BLaER1 (cell line): Measurements from ENCODE around the gene KAZN.

Source experiments
- H3K27ac ChIP-seq: shearing (Covaris generic); formaldehyde crosslinking; 2 replicates; pipeline ENCODE4 v1.8.1; 2022
- H3K27me3 ChIP-seq: shearing (Covaris generic); formaldehyde crosslinking; 2 replicates; pipeline ENCODE4 v1.8.1; 2022
- H3K36me3 ChIP-seq: shearing (Covaris generic); formaldehyde crosslinking; 2 replicates; pipeline ENCODE4 v1.8.1; 2022
- H3K4me1 ChIP-seq: shearing (Covaris generic); formaldehyde crosslinking; 2 replicates; pipeline ENCODE4 v1.8.1; 2022
- H3K4me2 ChIP-seq: shearing (Covaris generic); formaldehyde crosslinking; 2 replicates; pipeline ENCODE4 v1.8.1; 2022
- H3K4me3 ChIP-seq: shearing (Covaris generic); formaldehyde crosslinking; 2 replicates; pipeline ENCODE4 v1.8.1; 2022
- H3K9ac ChIP-seq: shearing (Covaris generic); formaldehyde crosslinking; 2 replicates; pipeline ENCODE4 v1.8.1; 2022
- H3K9me3 ChIP-seq: shearing (Covaris generic); formaldehyde crosslinking; 2 replicates; pipeline ENCODE4 v1.8.1; 2022
- H4K20me1 ChIP-seq: shearing (Covaris generic); formaldehyde crosslinking; 2 replicates; pipeline ENCODE4 v1.8.1; 2022
- Cebpa-rat ChIP-seq: shearing (Covaris generic); IDR thresholded peaks from 2 replicates; pipeline ENCODE4 v1.8.1; 2022

Gene KAZN

GRCh38 chr1:14788080-14788479 is 189.6 kb downstream of the KAZN start:
- Histone ChIP-seq H3K27me3 (no peaks in the 10 kb centered on the region), H4K20me1 (no peaks in the 10 kb centered on the region), H3K27ac (no peak overlapping the region), H3K4me3 (no peak overlapping the region), H3K36me3 (no peaks in the 10 kb centered on the region), H3K9ac (no peak overlapping the region), H3K4me2 (no peak overlapping the region), H3K4me1 (peaks cover 6% of the 10 kb centered on the region), H3K9me3 (no peaks in the 10 kb centered on the region)
- TF ChIP-seq Cebpa-rat: no peak

- Histone ChIP-seq H3K36me3 (no peaks in the 10 kb centered on the region), H3K27me3 (no peaks in the 10 kb centered on the region), H3K27ac (no peak overlapping the region), H4K20me1 (no peaks in the 10 kb centered on the region), H3K4me1 (no peaks in the 10 kb centered on the region), H3K9ac (no peak overlapping the region), H3K4me2 (no peak overlapping the region), H3K4me3 (no peak overlapping the region), H3K9me3 (no peaks in the 10 kb centered on the region)
- no peak for TF ChIP-seq Cebpa-rat
These were observed 192.5 kb downstream of the KAZN start for GRCh38 chr1:14790982-14791381.

GRCh38 chr1:14791654-14792053 is 193.2 kb downstream of the KAZN start:
- Histone ChIP-seq H3K36me3 (no peaks in the 10 kb centered on the region), H3K27me3 (no peaks in the 10 kb centered on the region), H4K20me1 (no peaks in the 10 kb centered on the region), H3K4me3 (no peak overlapping the region), H3K27ac (no peak overlapping the region), H3K9me3 (no peaks in the 10 kb centered on the region), H3K9ac (no peak overlapping the region), H3K4me1 (no peaks in the 10 kb centered on the region), H3K4me2 (no peak overlapping the region)
- no peak for TF ChIP-seq Cebpa-rat

- no peaks in the 10 kb centered on the region for H3K9me3 ChIP-seq
- no peak overlapping the region for H3K27ac ChIP-seq
- H3K9ac ChIP-seq: no peak overlapping the region
- no peak for TF ChIP-seq Cebpa-rat
- H3K36me3 ChIP-seq: no peaks in the 10 kb centered on the region
- H3K27me3 ChIP-seq: no peaks in the 10 kb centered on the region
- no peak overlapping the region for H3K4me3 ChIP-seq
- no peaks in the 10 kb centered on the region for H3K4me1 ChIP-seq
- H3K4me2 ChIP-seq: no peak overlapping the region
- no peaks in the 10 kb centered on the region for H4K20me1 ChIP-seq
These were observed 195.8 kb downstream of the KAZN start for GRCh38 chr1:14794136-14794768.

- no peak for TF ChIP-seq Cebpa-rat
- Histone ChIP-seq H3K9me3 (no peaks in the 10 kb centered on the region), H3K27me3 (no peaks in the 10 kb centered on the region), H3K4me1 (no peaks in the 10 kb centered on the region), H3K27ac (no peak overlapping the region), H3K4me2 (no peak overlapping the region), H3K36me3 (no peaks in the 10 kb centered on the region), H4K20me1 (no peaks in the 10 kb centered on the region), H3K4me3 (no peak overlapping the region), H3K9ac (no peak overlapping the region)
These were observed 196.4 kb downstream of the KAZN start for GRCh38 chr1:14794906-14795305.

- Histone ChIP-seq H3K9ac (no peak overlapping the region), H3K36me3 (no peaks in the 10 kb centered on the region), H3K4me3 (no peak overlapping the region), H4K20me1 (no peaks in the 10 kb centered on the region), H3K4me1 (no peaks in the 10 kb centered on the region), H3K27ac (no peak overlapping the region), H3K27me3 (no peaks in the 10 kb centered on the region), H3K4me2 (no peak overlapping the region), H3K9me3 (no peaks in the 10 kb centered on the region)
- no peak for TF ChIP-seq Cebpa-rat
These were observed 197.1 kb downstream of the KAZN start for GRCh38 chr1:14795589-14795988.

GRCh38 chr1:14800014-14800413 is 201.5 kb downstream of the KAZN start:
- no peaks in the 10 kb centered on the region for H3K36me3 ChIP-seq
- no peaks in the 10 kb centered on the region for H3K9me3 ChIP-seq
- TF ChIP-seq Cebpa-rat: no peak
- H3K27ac ChIP-seq: no peak overlapping the region
- H3K4me3 ChIP-seq: no peak overlapping the region
- H3K4me2 ChIP-seq: no peak overlapping the region
- H3K27me3 ChIP-seq: no peaks in the 10 kb centered on the region
- H3K9ac ChIP-seq: no peak overlapping the region
- H3K4me1 ChIP-seq: 0 out of 2 replicates have a peak, but pooled peaks cover 4% of the 10 kb centered on the region
- no peaks in the 10 kb centered on the region for H4K20me1 ChIP-seq

GRCh38 chr1:14800500-14801076 is 202.1 kb downstream of the KAZN start:
- no peaks in the 10 kb centered on the region for H4K20me1 ChIP-seq
- H3K4me1 ChIP-seq: 0 out of 2 replicates have a peak, but pooled peaks cover 4% of the 10 kb centered on the region
- no peaks in the 10 kb centered on the region for H3K9me3 ChIP-seq
- no peak overlapping the region for H3K27ac ChIP-seq
- H3K27me3 ChIP-seq: no peaks in the 10 kb centered on the region
- no peak overlapping the region for H3K4me3 ChIP-seq
- no peaks in the 10 kb centered on the region for H3K36me3 ChIP-seq
- H3K4me2 ChIP-seq: no peak overlapping the region
- TF ChIP-seq Cebpa-rat: no peak
- no peak overlapping the region for H3K9ac ChIP-seq

GRCh38 chr1:14803002-14803789 is 204.7 kb downstream of the KAZN start:
- no peak overlapping the region for H3K9ac ChIP-seq
- H3K4me1 ChIP-seq: 0 out of 2 replicates have a peak, but pooled peaks cover 4% of the 10 kb centered on the region
- H3K27me3 ChIP-seq: no peaks in the 10 kb centered on the region
- H3K36me3 ChIP-seq: no peaks in the 10 kb centered on the region
- H4K20me1 ChIP-seq: no peaks in the 10 kb centered on the region
- peaks cover 23% of the 10 kb centered on the region for H3K9me3 ChIP-seq
- TF ChIP-seq Cebpa-rat: no peak
- H3K4me2 ChIP-seq: no peak overlapping the region
- H3K27ac ChIP-seq: no peak overlapping the region
- H3K4me3 ChIP-seq: no peak overlapping the region

GRCh38 chr1:14804626-14805025 is 206.1 kb downstream of the KAZN start:
- no peak overlapping the region for H3K4me3 ChIP-seq
- H3K36me3 ChIP-seq: no peaks in the 10 kb centered on the region
- TF ChIP-seq Cebpa-rat: no peak
- no peak overlapping the region for H3K4me2 ChIP-seq
- H3K27me3 ChIP-seq: no peaks in the 10 kb centered on the region
- no peaks in the 10 kb centered on the region for H4K20me1 ChIP-seq
- H3K9me3 ChIP-seq: peaks cover 33% of the 10 kb centered on the region
- no peak overlapping the region for H3K27ac ChIP-seq
- no peak overlapping the region for H3K9ac ChIP-seq
- H3K4me1 ChIP-seq: 0 out of 2 replicates have a peak, but pooled peaks cover 4% of the 10 kb centered on the region
